Measurements from ENCODE around the gene TBC1D5.
A peak's percentile ranks its signal among the peaks of the same experiment; 100 is the strongest.

The TBC1D5 gene

DNA sequence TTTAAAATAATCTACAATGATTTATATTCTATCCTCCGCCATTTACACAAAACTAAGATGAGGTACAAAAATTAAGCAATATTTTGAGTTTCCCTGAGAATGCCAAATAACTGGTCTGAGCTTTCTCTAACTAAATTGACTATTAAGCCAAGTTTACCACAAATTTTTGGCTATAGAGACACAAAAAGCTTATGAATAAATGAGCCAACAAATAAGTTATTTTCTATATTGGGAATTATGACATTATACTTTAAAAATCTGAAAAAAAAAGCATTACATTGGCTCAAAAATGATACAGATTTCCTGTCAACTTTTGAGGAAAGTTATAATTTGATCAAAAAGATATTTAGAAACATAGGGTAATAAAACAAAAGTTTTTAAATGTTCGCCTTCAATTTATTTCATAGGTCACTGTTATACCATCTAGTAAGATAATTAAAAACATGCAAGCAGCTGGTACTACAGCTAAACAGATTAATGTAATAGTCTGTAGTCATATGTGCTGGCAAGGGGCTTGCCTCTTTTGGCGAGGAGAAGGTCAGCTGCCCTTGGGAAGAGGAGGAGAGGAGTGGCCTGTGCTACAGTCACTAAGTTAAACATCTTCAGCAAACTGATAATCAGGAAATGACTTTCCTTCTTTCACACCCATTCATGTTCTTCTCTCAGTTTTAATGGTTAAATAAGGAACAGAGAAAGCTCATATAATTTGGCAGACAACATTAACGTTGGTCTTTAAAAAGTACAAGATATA lies 318.5 kb downstream of the TBC1D5 start:
- FAIRE-seq, result no peak
- TF ChIP-seq SPI1 (IDR thresholded peaks at IDR 0.05; ENCODE audit: low read depth, low read length) (peak; percentile 47; the same call in 1 of the 2 replicates), TAF1 (IDR thresholded peaks at IDR 0.05; ENCODE audit: low read depth, low read length) (no peak)
- no peak for DNase-seq (ENCODE audit: insufficient read length, low spot score)

DNA sequence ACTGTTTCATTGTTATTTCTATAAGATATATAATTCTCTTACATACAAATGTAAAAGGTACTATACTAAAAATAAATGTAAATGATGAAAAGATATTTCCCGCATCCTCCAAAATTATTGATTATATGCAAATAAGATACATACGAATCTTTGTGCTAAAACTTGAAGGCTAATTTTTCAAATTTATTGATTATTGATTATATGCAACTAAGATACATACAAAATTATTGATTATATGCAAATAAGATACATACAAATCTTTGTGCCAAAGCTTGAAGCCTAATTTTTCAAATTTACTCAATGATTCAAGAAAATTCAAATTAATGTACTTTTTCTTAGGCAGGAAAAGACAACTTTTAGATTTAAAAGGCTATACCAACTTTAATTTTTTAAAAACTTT lies 319.8 kb downstream of the TBC1D5 start:
- no peak for DNase-seq (ENCODE audit: insufficient read length, low spot score)
- TF ChIP-seq POLR2AphosphoS5 (IDR thresholded peaks at IDR 0.05; ENCODE audit: low read depth, low read length) (no peak), SPI1 (IDR thresholded peaks at IDR 0.05; ENCODE audit: low read depth, low read length) (no peak), PAX5 (IDR thresholded peaks at IDR 0.05; ENCODE audit: insufficient read depth, low read length, severe bottlenecking) (no peak), POLR2A (IDR thresholded peaks at IDR 0.05; ENCODE audit: low read depth, low read length) (no peak), TAF1 (IDR thresholded peaks at IDR 0.05; ENCODE audit: low read depth, low read length) (no peak), POU2F2 (IDR thresholded peaks at IDR 0.05; ENCODE audit: low read depth, low read length) (no peak)
- FAIRE-seq, result no peak

DNA sequence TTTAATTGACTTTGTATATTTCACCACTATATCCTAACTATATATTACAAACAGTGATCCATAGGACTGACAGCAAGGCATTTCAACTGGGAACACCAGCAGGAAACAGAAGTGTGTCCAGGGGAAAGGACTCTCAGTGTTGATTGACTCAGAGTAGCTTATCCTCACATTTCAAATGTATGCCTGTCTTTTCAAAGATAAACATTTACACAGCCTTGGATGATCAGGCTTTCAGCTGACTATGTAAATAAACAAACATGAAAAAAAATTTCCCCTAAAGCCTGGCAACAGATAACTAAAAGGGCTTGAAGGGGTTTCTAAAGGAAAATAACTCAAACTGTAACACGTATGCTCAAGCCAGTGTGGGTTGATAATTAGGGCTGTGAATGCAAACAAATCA lies 321.8 kb downstream of the TBC1D5 start:
- FAIRE-seq (no peak), DNase-seq (ENCODE audit: insufficient read length, low spot score) (no peak)
- TF ChIP-seq POLR2A (IDR thresholded peaks at IDR 0.05; ENCODE audit: low read depth, low read length), result no peak
- TF ChIP-seq POLR2AphosphoS5 (IDR thresholded peaks at IDR 0.05; ENCODE audit: low read depth, low read length), result no peak
- TF ChIP-seq PAX5 (IDR thresholded peaks at IDR 0.05; ENCODE audit: insufficient read depth, low read length, severe bottlenecking), result no peak
- TF ChIP-seq TAF1 (IDR thresholded peaks at IDR 0.05; ENCODE audit: low read depth, low read length), result no peak
- TF ChIP-seq SPI1 (IDR thresholded peaks at IDR 0.05; ENCODE audit: low read depth, low read length), result no peak

DNA sequence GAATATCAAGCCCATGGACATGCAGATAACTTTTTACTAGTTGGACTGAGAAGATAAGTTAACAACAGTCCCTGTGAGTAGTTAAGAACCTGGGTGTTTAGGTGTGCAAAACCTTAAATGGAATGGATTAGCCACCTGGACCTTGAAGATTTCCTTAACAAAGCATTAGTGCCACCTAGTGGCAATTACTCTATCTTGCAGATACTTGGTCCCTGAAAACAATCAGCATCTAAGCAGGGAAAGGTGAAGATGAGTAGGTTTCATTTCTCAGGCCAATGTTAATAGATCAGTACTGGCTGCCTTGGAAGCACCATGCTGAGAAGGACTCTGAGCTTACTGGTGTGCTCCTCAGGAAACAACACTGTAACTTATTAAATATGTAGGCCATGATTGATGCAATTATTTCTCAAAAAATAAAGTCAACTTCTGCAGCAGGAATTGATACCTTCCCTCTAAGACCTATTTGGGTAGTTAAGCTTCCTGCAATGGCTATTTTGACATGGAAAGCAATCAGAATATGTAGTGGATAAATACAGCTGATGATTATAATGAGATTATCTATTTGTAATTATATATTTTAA lies 329.4 kb downstream of the TBC1D5 start:
- TF ChIP-seq POLR2A (IDR thresholded peaks at IDR 0.05; ENCODE audit: low read depth, low read length), result no peak
- no peak for TF ChIP-seq PAX5 (IDR thresholded peaks at IDR 0.05; ENCODE audit: insufficient read depth, low read length, severe bottlenecking)
- no peak for TF ChIP-seq POLR2AphosphoS5 (IDR thresholded peaks at IDR 0.05; ENCODE audit: low read depth, low read length)
- TF ChIP-seq TAF1 (IDR thresholded peaks at IDR 0.05; ENCODE audit: low read depth, low read length), result no peak
- no peak for TF ChIP-seq SPI1 (IDR thresholded peaks at IDR 0.05; ENCODE audit: low read depth, low read length)
- TF ChIP-seq POU2F2 (IDR thresholded peaks at IDR 0.05; ENCODE audit: low read depth, low read length), result no peak
- FAIRE-seq (peak; percentile 91), DNase-seq (ENCODE audit: insufficient read length, low spot score) (peak; percentile 3)

DNA sequence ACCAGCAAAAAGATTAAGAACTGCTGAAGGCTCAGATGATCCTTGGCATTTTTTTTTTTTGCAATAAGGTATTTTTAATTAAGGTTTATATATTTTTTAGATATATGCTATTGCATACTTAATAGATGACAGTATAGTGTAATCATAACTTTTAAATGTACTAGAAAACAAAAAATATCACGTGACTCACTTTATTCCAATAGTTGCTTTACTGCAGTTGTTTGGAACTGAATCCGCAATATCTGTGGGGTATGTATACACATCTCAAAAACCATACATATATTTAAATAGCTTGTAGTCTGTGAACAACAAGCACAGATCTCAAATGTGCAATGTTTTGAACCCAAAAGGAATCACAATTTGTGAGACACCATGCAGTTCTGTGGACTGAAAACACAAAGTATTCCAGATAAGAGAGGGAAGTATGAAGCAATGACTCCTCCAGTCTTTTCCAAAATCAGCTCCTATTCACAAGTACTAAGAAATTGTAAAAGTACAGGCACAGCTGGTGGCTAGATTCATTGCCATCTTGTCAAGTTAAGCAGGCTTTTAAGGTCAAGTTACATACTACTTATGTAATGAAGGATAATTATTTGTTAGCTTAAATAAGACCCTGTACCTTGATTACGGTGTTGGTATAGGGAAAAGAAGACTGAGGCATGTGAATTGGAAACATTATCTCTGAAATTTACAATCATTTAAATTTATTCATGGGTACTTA lies 331.1 kb downstream of the TBC1D5 start:
- no peak for FAIRE-seq
- no peak for DNase-seq (ENCODE audit: insufficient read length, low spot score)
- TF ChIP-seq PAX5 (IDR thresholded peaks at IDR 0.05; ENCODE audit: insufficient read depth, low read length, severe bottlenecking) (no peak), SPI1 (IDR thresholded peaks at IDR 0.05; ENCODE audit: low read depth, low read length) (no peak), POU2F2 (IDR thresholded peaks at IDR 0.05; ENCODE audit: low read depth, low read length) (no peak), TAF1 (IDR thresholded peaks at IDR 0.05; ENCODE audit: low read depth, low read length) (no peak), POLR2A (IDR thresholded peaks at IDR 0.05; ENCODE audit: low read depth, low read length) (no peak), POLR2AphosphoS5 (IDR thresholded peaks at IDR 0.05; ENCODE audit: low read depth, low read length) (no peak)

DNA sequence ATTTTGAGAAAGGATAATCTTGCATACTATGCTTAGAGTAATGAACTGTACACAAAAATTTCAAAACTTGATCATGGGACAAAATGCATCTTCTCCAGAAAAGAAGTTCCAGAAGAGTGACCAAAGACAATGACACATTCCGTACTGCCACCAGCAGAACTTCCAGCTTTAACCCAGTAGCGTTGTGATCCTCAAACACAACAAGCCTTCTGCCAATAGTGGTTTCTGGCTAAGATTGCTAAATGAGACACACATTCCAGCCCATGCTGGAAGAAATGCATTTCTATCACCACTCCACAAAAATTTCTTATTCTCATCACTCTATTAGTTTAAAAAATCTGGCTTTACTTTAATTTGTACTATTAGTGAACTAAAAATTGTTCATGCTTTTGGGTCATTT lies 334.9 kb downstream of the TBC1D5 start:
- no peak for TF ChIP-seq POU2F2 (IDR thresholded peaks at IDR 0.05; ENCODE audit: low read depth, low read length)
- no peak for TF ChIP-seq TAF1 (IDR thresholded peaks at IDR 0.05; ENCODE audit: low read depth, low read length)
- no peak for TF ChIP-seq SPI1 (IDR thresholded peaks at IDR 0.05; ENCODE audit: low read depth, low read length)
- no peak for TF ChIP-seq POLR2AphosphoS5 (IDR thresholded peaks at IDR 0.05; ENCODE audit: low read depth, low read length)
- no peak for TF ChIP-seq PAX5 (IDR thresholded peaks at IDR 0.05; ENCODE audit: insufficient read depth, low read length, severe bottlenecking)
- TF ChIP-seq POLR2A (IDR thresholded peaks at IDR 0.05; ENCODE audit: low read depth, low read length), result no peak
- no peak for DNase-seq (ENCODE audit: insufficient read length, low spot score)
- FAIRE-seq, result no peak

DNA sequence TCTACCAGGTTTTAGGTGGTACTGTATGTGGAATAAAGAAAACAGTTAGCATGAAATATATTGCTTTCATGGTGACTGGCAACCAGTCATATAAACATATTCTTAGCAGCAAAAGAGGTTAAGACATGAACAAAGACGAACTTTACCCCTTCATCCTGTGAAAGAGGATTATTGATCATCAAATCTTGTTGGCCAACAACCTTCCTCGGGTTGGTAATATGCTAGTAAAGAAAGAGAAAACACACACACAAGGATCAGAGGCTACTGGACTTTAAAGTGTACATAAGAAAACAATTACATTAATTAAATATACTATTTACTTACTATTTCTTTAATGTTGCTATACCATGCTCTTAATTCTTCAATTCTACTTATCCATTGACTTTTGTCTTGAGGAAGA lies 337.9 kb downstream of the TBC1D5 start:
- no peak for TF ChIP-seq SPI1 (IDR thresholded peaks at IDR 0.05; ENCODE audit: low read depth, low read length)
- TF ChIP-seq POLR2A (IDR thresholded peaks at IDR 0.05; ENCODE audit: low read depth, low read length), result no peak
- DNase-seq (ENCODE audit: insufficient read length, low spot score), result no peak
- no peak for FAIRE-seq

DNA sequence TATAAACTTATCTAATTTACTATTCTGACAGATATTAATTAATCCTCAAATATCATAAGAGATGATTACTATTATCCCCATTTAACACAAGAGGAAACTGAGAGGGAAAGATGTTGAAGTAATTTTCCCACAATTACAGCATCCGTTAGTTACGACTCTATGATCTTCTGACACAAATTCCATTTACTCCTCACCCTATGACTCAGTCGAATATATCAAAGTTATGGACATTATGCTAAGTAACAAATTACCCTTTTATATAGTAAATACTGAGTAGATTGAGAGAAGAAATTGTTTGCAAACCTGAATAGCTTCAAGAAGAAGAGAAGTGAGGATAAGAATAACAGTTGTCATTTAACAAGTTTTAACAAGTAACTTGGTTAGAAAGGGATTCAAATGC lies 340.0 kb downstream of the TBC1D5 start:
- FAIRE-seq (no peak), DNase-seq (ENCODE audit: insufficient read length, low spot score) (no peak)
- no peak for TF ChIP-seq PAX5 (IDR thresholded peaks at IDR 0.05; ENCODE audit: insufficient read depth, low read length, severe bottlenecking)
- TF ChIP-seq POLR2AphosphoS5 (IDR thresholded peaks at IDR 0.05; ENCODE audit: low read depth, low read length), result no peak
- no peak for TF ChIP-seq POU2F2 (IDR thresholded peaks at IDR 0.05; ENCODE audit: low read depth, low read length)
- no peak for TF ChIP-seq SPI1 (IDR thresholded peaks at IDR 0.05; ENCODE audit: low read depth, low read length)
- no peak for TF ChIP-seq POLR2A (IDR thresholded peaks at IDR 0.05; ENCODE audit: low read depth, low read length)
- TF ChIP-seq TAF1 (IDR thresholded peaks at IDR 0.05; ENCODE audit: low read depth, low read length), result no peak

DNA sequence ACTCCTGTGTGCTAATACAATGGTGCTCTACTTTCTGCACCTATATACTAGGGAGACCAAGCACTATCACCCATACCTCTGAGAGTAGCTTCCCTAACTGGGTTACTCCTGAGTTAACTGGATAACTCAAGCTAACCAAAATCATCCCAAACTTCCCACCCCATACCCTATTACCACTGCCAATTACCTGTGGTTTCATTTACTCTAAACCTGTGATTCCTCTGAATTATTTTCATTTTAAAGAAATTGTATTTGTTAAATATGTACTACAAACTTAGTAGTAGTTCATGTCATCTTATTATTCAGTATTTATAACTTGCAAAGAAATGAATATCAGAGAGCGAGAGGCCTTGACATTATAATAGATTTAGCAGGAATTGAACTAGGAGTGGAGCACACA lies 340.5 kb downstream of the TBC1D5 start:
- no peak for FAIRE-seq
- DNase-seq (ENCODE audit: insufficient read length, low spot score), result no peak
- TF ChIP-seq POLR2AphosphoS5 (IDR thresholded peaks at IDR 0.05; ENCODE audit: low read depth, low read length) (no peak), PAX5 (IDR thresholded peaks at IDR 0.05; ENCODE audit: insufficient read depth, low read length, severe bottlenecking) (no peak), POLR2A (IDR thresholded peaks at IDR 0.05; ENCODE audit: low read depth, low read length) (no peak), SPI1 (IDR thresholded peaks at IDR 0.05; ENCODE audit: low read depth, low read length) (no peak), TAF1 (IDR thresholded peaks at IDR 0.05; ENCODE audit: low read depth, low read length) (no peak), POU2F2 (IDR thresholded peaks at IDR 0.05; ENCODE audit: low read depth, low read length) (no peak)
